ENCODE measurements around the gene FCHO2. TPM values are rescaled to one million over a fixed set of nuclear protein-coding genes. Genes with fewer than 3 reads are reported as not detected.

FCHO2 gene
- total RNA-seq, 4 donors from 2014 or later = 30.2 to 41.8 (median 36.6) TPM

DNA sequence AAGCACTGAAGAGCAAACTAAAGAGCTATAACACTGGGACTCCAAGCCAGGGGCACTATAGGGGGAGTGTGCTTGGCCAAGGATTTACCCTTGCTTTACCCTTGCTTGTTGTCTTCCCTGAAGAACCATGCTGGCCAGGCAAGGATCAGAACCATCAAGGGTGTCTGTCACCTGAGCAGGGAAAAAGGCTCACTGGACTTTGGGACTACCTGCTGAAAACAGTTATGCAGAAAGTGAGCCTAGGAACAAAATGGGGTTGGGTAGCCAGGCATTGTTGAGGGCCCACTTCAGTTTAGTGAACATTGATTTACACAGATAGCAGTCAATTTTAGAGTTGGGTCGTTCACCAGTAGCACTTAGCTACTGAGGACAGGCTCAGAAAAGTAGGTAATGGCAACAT is 156.5 kb downstream of the FCHO2 start:
- Histone ChIP-seq H3K4me3 (no peak overlapping the region), H3K27me3 (no peaks in the 10 kb centered on the region), H3K36me3 (no peaks in the 10 kb centered on the region), H3K4me1 (no peaks in the 10 kb centered on the region), H3K9me3 (no peaks in the 10 kb centered on the region), H3K27ac (no peak overlapping the region)
- 70 to 72% methylated on average over 1 of the region's 1 CpG for WGBS, 2 donors
- TF ChIP-seq CTCF (IDR thresholded peaks at IDR 0.05) = no peak
- no peak for TF ChIP-seq POLR2A (IDR thresholded peaks at IDR 0.05)
- no peak for DNase-seq
- intact Hi-C loops (cut with DNase I) = no loop called here

- peaks cover 0 to 11% (median under 1%) of the 10 kb centered on the region in 3 donors for H3K4me1 ChIP-seq
- no peaks in the 10 kb centered on the region for H3K9me3 ChIP-seq
- no peak overlapping the region for H3K4me3 ChIP-seq
- intact Hi-C loops (cut with DNase I) = no loop called here
- TF ChIP-seq CTCF (IDR thresholded peaks at IDR 0.05) (no peak), POLR2A (IDR thresholded peaks at IDR 0.05) (no peak)
- H3K27me3 ChIP-seq = no peaks in the 10 kb centered on the region
- 49 to 72% methylated on average over 2 to 3 of the region's 3 CpGs for WGBS, 2 donors
- no peaks in the 10 kb centered on the region for H3K36me3 ChIP-seq
- DNase-seq = no peak
- no peak overlapping the region for H3K27ac ChIP-seq
Measured at GRCh38 chr5:73114044-73114688, 158.3 kb downstream of the FCHO2 start.

GRCh38 chr5:73115399-73116051 is 159.7 kb downstream of the FCHO2 start:
- intact Hi-C loops (cut with DNase I) = no loop called here
- H3K4me3 ChIP-seq = no peak overlapping the region
- peaks cover 0 to 9% (median 0%) of the 10 kb centered on the region in 4 donors for H3K27me3 ChIP-seq
- TF ChIP-seq POLR2A (IDR thresholded peaks at IDR 0.05) (no peak), CTCF (IDR thresholded peaks at IDR 0.05) (no peak)
- WGBS, 2 donors = 53 to 58% methylated on average over 4 of the region's 4 CpGs
- no peak for DNase-seq
- no peaks in the 10 kb centered on the region for H3K9me3 ChIP-seq
- H3K36me3 ChIP-seq = no peaks in the 10 kb centered on the region
- H3K4me1 ChIP-seq = peaks cover 5 to 24% (median 13%) of the 10 kb centered on the region in 3 donors
- H3K27ac ChIP-seq = no peak overlapping the region

DNA sequence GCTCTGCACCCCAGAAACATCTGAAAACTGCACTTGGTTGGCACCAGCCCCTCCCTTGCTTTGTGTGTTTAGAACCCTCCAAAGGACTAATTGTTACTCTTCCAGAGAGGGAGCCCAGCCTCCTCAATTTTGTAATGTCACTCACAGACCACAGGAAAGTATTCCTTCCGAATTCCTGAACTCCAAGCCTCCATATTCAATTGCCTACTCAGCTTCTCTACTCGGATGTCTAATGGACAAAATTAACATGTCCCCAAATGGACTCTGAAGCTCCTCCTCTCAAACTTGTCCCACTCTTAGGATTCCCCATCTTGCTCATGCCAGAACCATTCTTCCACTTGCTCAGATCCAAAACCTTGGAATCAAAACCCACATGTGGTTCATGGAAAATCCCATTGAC is 160.7 kb downstream of the FCHO2 start:
- 58 to 75% methylated on average over 2 of the region's 2 CpGs for WGBS, 2 donors
- H3K4me1 ChIP-seq = peaks cover 5 to 33% (median 13%) of the 10 kb centered on the region in 3 donors
- intact Hi-C loops (cut with DNase I) = no loop called here
- H3K27me3 ChIP-seq = peaks cover 0 to 17% (median 0%) of the 10 kb centered on the region in 4 donors
- no peak overlapping the region for H3K27ac ChIP-seq
- DNase-seq = no peak
- H3K36me3 ChIP-seq = no peaks in the 10 kb centered on the region
- TF ChIP-seq CTCF (IDR thresholded peaks at IDR 0.05) = no peak
- no peak for TF ChIP-seq POLR2A (IDR thresholded peaks at IDR 0.05)
- H3K9me3 ChIP-seq = no peaks in the 10 kb centered on the region
- H3K4me3 ChIP-seq = no peak overlapping the region

DNA sequence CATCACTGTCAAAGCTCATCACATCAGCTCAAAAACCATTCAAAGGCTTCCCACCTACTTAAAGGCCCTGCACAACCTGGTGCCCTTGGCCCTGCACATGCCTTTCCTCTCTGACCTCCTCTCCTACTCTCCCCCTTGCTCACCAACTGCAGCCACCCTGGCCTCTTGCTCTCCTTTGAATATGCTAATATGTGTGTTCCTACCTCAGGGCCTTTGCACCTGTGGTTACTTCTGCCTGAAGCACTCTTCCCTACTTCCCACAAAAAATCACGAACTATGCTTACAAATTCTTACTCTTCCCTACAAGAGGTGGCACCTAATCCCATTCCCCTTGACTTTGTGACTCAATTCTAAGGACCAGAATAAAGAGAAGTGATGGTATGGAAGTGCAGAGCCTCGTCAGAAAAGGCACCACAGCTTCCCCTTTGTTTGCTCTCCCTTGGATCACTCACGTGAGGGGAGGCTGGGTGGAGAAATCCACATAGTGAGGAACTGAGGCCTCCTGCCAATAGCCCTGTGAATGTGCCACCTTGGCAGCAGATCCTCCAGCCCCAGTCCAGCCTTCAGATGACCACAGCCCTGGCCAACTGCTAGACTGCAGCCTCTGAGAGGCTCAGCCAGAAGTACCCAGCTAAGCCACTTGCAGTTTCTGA is 161.4 kb downstream of the FCHO2 start:
- Histone ChIP-seq H3K4me1 (peaks cover 5 to 40% (median 13%) of the 10 kb centered on the region in 3 donors), H3K36me3 (no peaks in the 10 kb centered on the region), H3K4me3 (no peak overlapping the region), H3K27me3 (peaks cover 0 to 24% (median 0%) of the 10 kb centered on the region in 4 donors), H3K9me3 (no peaks in the 10 kb centered on the region), H3K27ac (no peak overlapping the region)
- intact Hi-C loops (cut with DNase I) = no loop called here
- TF ChIP-seq CTCF (IDR thresholded peaks at IDR 0.05) = no peak
- no peak for TF ChIP-seq POLR2A (IDR thresholded peaks at IDR 0.05)
- WGBS, 2 donors = 57 to 74% methylated on average over 1 to 3 of the region's 3 CpGs
- no peak for DNase-seq
